ELR (cell line): ENCODE data around the gene ZFR2.
A peak's percentile ranks its signal among the peaks of the same experiment; 100 is the strongest.

Source experiments
- DNase-seq: peaks from one replicate; pipeline ENCODE4 v3.0.0-alpha.2; 2015; ENCODE audit warnings: low read depth

The ZFR2 gene

DNA sequence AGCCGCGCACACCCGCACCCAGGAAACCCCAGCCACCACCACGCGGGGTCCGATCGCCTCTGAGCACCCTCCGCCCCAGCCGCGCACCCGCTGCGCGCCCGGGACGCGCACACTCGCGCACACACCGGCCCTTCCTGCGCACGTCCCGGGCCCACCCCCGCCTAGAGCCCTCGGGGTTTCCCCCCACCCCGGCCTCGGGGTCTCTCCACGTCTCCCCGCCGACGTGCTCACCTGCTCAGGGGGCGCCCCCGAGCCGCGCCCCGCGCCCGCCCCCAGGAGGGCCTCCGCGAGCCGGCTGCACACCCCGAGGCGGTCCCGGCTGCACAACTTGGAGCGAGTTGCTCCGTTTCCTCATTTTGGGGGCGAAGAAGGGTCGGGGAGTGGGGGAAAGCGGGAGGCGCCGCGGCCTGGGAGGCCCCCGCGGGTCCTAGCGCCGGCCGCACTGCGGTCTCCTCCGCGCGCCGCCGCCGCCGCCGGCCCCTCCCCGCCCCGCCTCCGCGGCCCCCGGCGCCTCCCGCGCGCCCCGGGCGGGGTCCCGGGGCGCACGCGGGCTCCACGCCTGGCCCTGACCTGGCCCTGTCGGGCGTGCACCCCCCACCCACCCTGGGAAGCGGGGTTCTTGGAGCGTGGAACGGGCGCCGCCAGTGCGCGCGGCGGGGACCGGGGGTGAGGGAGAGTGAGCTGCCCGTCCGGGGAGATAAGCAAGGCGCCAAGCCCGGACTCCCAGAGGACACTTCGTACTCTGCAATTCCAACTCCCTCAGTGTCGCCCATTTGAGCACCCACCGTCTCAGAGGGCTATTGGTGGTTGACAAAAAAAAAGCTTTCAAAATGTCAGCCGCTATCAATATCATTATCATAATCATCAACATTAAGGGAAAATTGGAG is 82.7 kb downstream of the ZFR2 start, which contains the start of gene MATK:
Gene MATK, minus strand, starts transcription at position 444 of the 887 bp plus-strand sequence. CDS start 1,246 bp downstream, outside the sequence.
- no peak for DNase-seq

GRCh38 chr19:3785451-3785937 is 83.3 kb downstream of the ZFR2 start:
- no peak for DNase-seq

- DNase-seq = peak; percentile 35
Observed at GRCh38 chr19:3784607-3785450, 84.0 kb downstream of the ZFR2 start.

DNA sequence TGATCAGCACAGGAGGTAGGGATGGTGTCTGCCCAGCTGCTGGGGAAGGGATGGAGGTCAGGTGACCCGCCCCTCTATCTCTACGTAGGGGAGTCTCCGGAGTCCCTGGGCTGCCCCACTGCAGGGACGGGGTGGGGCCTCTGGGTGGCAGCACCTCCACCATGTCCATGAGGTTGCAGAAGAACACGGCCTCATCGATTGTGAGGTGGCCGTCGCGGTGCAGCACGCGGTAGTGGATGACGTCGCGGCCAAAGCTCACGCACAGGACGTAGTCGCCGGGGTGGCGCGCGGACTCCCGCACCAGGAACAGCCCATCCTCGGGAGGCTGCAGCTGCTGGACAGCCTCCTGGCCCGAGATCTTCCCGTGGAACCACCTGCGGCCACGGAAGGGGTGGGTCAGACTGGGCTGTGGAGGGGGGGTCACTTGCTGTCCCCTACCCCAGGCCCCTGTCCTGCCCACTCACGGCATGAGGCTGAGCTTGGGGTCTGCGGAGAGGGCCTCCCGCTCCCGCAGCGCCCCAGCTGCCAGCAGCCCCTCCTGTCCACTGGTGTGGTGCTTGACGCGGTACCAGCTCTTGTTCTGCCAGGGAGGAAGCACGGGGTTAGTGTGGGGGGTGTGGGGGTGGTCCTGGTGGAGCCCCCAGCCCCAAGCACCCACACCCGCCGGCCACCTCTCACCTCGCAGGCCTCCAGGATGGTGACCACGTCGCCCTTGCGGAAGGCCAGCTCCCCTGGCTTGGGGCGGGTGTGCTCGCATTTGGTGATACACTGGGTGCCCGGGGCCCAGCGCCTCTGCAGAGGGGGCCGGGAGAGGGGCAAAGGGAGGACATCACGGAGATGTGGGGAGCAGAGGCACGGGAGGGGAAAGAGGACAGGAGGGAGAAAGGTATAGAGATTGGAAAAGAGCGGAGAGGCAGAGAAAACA is 84.9 kb downstream of the ZFR2 start:
- no peak for DNase-seq

- DNase-seq = no peak
Observed at GRCh38 chr19:3782903-3783302, 85.9 kb downstream of the ZFR2 start.

- DNase-seq = no peak
Observed at GRCh38 chr19:3782330-3782729, 86.5 kb downstream of the ZFR2 start.

DNA sequence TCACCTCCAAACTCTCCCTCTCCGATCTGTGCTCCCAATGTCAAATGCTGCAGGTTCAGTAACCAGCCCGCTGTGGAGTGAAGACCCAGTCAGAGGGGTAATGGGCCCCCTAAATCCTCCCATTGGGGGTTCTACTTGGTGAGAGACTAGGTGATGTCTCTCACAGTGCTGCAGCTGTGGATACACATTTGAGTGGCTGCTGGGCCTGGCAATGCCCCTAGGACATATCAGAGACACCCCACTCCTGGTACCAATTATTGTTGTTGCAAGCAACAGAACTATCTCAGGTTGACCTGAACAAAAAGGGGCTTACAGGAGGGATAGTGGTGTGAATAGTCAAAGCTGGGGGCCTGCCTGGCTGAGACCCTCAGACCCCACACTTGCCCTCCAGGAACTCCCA is 87.2 kb downstream of the ZFR2 start:
- DNase-seq = no peak

DNA sequence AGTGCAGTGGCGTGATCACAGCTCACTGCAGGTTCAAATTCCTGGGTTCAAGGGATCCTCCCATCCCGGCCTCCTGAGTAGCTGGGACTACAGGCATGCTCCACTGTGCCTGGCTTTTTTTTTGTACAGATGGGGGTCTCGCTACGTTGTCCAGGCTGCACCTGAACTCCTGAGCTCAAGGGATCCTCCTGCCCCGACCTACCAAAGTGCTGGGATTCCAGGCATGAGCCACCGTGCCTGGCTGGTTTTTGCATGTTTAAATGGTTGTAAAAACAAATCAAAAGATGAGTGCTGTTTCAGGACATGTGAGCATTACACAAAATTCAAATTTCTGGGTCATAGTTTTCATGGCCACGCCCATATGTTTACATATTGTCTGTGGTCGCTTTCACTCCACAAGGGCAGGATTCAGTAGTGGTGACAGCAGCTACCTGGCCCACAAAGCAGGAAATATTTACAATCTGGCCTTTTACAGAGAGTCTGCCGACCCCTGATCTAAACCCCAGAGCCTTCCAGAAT is 88.0 kb downstream of the ZFR2 start:
- DNase-seq = no peak

- DNase-seq = no peak
Observed at GRCh38 chr19:3778899-3779723, 89.7 kb downstream of the ZFR2 start.

- no peak for DNase-seq
Observed at GRCh38 chr19:3778104-3778867, 90.6 kb downstream of the ZFR2 start.

GRCh38 chr19:3776479-3777040 is 92.3 kb downstream of the ZFR2 start:
- no peak for DNase-seq

DNA sequence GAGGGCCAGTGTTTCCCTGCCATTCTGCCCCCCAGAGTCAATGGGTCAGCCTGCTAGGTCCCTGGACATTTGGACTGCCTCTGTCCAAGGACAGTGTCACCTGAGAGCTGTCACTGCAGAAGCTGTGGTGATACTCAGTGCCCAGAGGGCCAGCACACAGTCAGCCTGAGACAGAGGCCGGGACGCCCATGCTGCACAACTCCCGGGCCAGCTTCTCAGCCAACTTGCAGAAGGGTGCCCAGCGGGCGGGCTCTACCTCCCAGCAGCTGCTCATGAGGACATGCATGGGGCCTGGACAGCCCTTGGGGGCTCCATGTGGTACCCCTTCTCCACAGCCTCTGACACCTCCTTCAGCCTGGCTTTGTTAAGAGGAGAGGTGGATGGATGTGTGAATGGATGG is 93.0 kb downstream of the ZFR2 start:
- no peak for DNase-seq

GRCh38 chr19:3775374-3775711 is 93.5 kb downstream of the ZFR2 start:
- no peak for DNase-seq

DNA sequence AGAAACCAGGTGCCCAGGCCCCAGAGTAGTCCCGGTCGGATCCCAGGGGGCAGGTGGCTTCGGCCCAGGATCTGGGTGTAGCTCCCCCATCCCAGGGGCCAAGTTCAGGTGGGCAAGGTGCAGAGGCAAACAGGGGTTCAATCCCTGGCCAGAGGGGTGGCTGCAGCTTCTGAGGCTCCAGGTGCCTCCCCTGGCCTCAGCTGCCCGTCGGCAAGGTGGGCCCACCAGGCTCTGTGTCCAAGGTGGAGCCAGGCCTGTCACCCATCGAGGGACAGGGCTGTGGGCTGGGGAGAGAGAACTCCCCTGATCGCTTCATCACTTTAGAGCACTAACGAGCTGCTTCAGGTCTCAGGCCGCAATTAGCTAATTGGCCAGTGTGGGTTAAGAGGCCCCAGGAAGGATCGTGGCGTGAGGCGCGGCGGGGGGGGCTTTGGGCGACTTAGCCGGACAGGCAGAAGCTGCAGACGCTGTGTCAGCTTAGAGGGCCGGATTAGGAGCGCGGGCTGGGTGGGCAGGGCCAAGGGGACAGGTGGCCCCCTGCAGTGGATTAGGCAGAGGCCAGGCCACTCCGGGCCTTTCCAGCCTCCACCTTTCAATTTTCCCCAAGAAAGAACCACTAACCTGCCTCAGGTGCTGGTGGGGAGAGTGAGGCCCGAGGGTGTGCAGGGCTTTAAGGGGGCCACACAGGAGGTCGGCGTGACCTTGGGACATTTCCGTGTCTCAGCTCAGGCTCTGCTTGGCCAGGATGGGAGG is 94.0 kb downstream of the ZFR2 start:
- no peak for DNase-seq

DNA sequence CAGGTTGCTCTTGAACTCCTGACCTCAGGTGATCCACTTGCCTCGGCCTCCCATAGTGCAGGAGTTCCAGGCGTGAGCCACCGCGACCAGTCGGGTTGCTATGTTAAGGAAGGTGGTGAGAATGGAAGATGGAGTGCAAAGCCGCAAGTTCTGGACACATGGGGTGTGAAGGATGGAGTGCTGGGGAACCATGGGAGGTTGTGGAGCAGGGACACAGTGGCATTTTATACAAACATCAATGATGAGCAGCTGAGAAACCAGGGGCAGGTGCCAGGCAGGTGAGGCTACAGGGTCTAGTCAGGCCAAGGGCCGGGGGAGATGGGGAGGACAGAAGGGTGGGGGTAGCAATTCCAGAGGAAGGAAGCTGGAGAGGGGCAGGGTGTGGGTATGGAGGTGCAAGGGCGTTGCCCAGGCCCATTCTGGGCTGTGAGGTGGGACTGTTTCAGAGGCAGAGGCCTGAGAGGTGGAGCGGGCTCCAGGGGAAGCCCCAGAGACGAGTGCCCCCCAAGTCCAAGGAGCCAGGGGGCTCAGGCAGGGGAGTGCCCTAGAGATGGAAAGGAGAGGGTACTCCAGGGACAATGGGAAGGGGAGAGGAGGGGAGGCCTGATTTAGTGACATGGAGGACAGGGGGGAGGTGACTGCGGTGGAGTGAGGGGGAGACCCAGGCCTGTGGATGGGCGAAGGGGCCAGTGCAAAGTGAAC is 94.9 kb downstream of the ZFR2 start:
- DNase-seq = no peak

- DNase-seq = no peak
Observed at GRCh38 chr19:3771906-3772455, 96.9 kb downstream of the ZFR2 start, which contains the start of gene RAX2. TSS of gene RAX2 (minus strand) at chr19:3772228. CDS start at chr19:3771742, 486 bp downstream.

GRCh38 chr19:3771000-3771905 is 97.6 kb downstream of the ZFR2 start:
- DNase-seq = no peak
